Middle frontal gyrus (tissue), 1 donor: ENCODE results near the gene WDR5B.
"Not testable (repeated sequence)": the region's sequence is repeated elsewhere in the genome, so short reads cannot be mapped to it uniquely, and the experiment has no call there.

Experiments used
- DNase-seq: peaks from one replicate; pipeline ENCODE4 v3.0.0-alpha.2; 2015; ENCODE audit warnings: low spot score; ENCODE audit errors: extremely low spot score

The WDR5B gene

GRCh38 chr3:122374034-122374433, 41.8 kb downstream of the WDR5B start:
- DNase-seq: no peak

DNA sequence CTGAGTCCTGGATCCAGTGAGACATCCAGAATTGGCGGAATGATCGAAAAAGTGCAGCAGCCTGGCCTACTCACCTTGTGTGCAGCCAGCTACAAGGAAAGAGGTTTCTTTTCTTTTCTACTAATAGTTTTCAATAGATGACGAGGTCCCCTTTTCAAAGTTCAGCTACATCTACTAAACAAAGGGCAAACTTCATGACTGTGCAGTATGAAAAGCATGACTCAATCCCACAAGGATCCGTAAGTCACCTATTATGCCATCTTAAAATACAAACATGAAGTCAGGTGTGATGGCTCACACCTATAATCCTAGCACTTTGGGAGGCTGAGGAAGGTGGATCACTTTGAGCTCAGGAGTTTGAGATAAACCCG, 49.5 kb downstream of the WDR5B start:
- no peak for DNase-seq

DNA sequence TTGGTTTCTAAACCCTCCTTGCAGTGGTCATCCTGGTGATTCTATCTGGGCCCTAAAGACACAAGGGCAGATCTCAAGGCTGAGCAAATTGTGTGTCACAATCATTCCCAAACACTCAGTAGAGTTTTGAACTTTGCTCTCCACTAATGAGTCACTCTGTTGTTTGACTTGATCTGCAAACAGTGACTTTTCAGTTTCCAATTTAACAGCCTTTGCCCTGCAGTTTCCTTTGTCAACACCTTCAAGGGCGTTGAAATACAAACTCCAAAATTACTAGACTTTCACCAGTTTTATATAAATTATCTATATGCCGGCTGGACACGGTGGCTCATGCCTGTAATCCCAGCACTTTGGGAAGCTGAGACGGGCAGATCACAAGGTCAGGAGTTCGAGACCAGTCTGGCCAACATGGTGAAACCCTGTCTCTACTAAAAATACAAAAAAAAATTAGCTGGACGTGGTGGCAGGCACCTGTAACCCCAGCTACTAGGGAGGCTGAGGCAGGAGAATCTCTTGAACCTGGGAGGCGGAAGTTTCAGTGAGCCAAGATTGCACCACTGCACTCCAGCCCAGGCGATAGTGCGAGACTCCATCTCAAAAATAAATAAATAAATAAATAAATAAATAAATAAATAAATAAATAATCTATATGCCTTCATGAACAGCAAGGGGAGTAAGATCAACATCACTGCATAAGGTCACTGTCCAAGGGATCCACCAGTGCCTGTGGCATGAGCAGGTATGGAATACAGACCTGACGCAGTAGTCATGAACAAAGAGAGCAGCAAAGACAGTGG, 50.1 kb downstream of the WDR5B start:
- not testable (repeated sequence) for DNase-seq

DNA sequence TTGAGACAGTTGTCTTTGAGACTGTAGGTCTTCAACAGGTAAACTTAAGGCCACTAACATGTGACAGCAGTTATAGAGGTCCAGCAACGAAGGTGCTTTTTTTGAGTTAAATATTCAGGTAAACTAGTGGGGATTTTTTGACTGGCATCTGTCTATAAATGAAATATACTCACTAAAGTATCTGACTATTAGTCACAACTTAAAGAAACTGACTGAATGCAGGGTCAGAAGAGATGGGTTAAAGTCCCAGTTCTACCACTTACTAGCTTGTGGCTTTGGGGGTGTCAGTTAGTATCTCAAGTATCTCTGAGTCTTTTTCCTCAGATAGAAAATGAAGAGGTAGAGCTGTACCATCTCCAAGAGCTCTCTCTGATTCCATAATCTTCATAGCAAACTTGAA, 50.8 kb downstream of the WDR5B start:
- no peak for DNase-seq

- no peak for DNase-seq
These were observed 51.4 kb downstream of the WDR5B start for GRCh38 chr3:122364490-122364889.
